NCI-H69 (cell line): Measurements from ENCODE around the gene ASXL2.
"Not testable (repeated sequence)": the region's sequence is repeated elsewhere in the genome, so short reads cannot be mapped to it uniquely, and the experiment has no call there.

Source experiments
- DNase-seq: peaks from one replicate; lab custom pipeline; 2025; lab: John Stamatoyannopoulos, UW

Gene ASXL2

GRCh38 chr2:25891672-25892071, 13.4 kb upstream of the ASXL2 start:
- no peak for DNase-seq

- DNase-seq: no peak
Observed at GRCh38 chr2:25887624-25888242, 9.4 kb upstream of the ASXL2 start.

- peak; percentile 2 for DNase-seq
Observed at GRCh38 chr2:25885933-25886332, 7.6 kb upstream of the ASXL2 start.

GRCh38 chr2:25881764-25882163, 3.5 kb upstream of the ASXL2 start:
- DNase-seq: no peak

- peak; percentile 32 for DNase-seq
Observed at GRCh38 chr2:25879133-25879730, 945 bp upstream of the ASXL2 start.

GRCh38 chr2:25877431-25878360, 591 bp downstream of the ASXL2 start:
- peak; percentile 66 for DNase-seq

- DNase-seq: no peak
Observed at GRCh38 chr2:25872134-25872533, 6.2 kb downstream of the ASXL2 start.

- no peak for DNase-seq
Observed at GRCh38 chr2:25867396-25868003, 10.8 kb downstream of the ASXL2 start.

GRCh38 chr2:25856377-25856776, 21.9 kb downstream of the ASXL2 start:
- DNase-seq: no peak

GRCh38 chr2:25855065-25855464, 23.2 kb downstream of the ASXL2 start:
- DNase-seq: no peak

GRCh38 chr2:25854613-25855012, 23.7 kb downstream of the ASXL2 start:
- DNase-seq: no peak

GRCh38 chr2:25853038-25853638, 25.1 kb downstream of the ASXL2 start:
- no peak for DNase-seq

- DNase-seq: peak; percentile 53
Observed at GRCh38 chr2:25851740-25852503, 26.4 kb downstream of the ASXL2 start.

GRCh38 chr2:25850400-25850799, 27.9 kb downstream of the ASXL2 start:
- not testable (repeated sequence) for DNase-seq

GRCh38 chr2:25849350-25849749, 28.9 kb downstream of the ASXL2 start:
- DNase-seq: not testable (repeated sequence)

GRCh38 chr2:25845843-25846505, 32.3 kb downstream of the ASXL2 start:
- no peak for DNase-seq

GRCh38 chr2:25844089-25844488, 34.2 kb downstream of the ASXL2 start:
- no peak for DNase-seq

GRCh38 chr2:25842155-25842554, 36.1 kb downstream of the ASXL2 start:
- no peak for DNase-seq

GRCh38 chr2:25838152-25838756, 40.0 kb downstream of the ASXL2 start:
- no peak for DNase-seq

- no peak for DNase-seq
Observed at GRCh38 chr2:25835906-25836305, 42.4 kb downstream of the ASXL2 start.
